ENCODE measurements around the gene IL17C.

DNA sequence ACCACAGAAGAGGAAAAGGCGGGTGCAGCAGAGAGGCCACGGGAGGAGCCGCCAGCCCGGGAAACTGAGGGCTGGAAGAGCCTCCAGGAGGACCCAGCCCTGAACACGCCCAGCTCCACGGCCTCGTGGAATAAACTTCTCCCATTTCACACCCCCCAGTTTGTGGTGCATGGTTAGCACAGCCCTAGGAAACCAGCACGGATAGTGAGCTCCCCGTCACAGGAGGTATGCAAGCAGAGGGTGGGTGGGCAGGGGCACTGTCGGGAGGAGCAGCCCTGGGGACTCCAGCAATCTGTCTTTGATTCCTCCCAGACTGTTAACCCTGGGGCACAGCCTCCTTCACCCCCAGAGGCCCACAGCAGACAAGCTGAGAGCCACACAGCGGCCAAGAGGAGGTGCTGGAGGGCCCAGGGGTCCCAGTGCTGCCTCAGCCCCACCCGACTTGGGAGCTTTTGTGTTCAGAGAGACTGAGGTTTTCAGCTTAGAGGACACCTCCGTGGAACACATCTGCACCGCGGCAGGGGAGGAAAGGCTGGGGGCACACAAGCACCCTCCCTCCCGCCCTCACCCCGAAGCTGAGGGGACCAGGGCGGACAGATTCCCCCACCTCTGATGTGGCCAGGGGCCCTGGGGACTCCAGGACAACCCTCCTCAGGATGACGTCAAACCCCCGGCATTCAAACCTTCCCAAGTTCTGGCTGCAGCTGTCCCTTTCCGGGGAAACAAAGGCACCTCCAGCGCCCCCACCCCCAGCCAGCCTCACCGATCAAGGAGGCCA, 1.7 kb upstream of the IL17C start:
- TF ChIP-seq, protein P1, sequence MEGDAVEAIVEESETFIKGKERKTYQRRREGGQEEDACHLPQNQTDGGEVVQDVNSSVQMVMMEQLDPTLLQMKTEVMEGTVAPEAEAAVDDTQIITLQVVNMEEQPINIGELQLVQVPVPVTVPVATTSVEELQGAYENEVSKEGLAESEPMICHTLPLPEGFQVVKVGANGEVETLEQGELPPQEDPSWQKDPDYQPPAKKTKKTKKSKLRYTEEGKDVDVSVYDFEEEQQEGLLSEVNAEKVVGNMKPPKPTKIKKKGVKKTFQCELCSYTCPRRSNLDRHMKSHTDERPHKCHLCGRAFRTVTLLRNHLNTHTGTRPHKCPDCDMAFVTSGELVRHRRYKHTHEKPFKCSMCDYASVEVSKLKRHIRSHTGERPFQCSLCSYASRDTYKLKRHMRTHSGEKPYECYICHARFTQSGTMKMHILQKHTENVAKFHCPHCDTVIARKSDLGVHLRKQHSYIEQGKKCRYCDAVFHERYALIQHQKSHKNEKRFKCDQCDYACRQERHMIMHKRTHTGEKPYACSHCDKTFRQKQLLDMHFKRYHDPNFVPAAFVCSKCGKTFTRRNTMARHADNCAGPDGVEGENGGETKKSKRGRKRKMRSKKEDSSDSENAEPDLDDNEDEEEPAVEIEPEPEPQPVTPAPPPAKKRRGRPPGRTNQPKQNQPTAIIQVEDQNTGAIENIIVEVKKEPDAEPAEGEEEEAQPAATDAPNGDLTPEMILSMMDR (IDR thresholded peaks at IDR 0.05) = no peak
- TF ChIP-seq, protein P2, sequence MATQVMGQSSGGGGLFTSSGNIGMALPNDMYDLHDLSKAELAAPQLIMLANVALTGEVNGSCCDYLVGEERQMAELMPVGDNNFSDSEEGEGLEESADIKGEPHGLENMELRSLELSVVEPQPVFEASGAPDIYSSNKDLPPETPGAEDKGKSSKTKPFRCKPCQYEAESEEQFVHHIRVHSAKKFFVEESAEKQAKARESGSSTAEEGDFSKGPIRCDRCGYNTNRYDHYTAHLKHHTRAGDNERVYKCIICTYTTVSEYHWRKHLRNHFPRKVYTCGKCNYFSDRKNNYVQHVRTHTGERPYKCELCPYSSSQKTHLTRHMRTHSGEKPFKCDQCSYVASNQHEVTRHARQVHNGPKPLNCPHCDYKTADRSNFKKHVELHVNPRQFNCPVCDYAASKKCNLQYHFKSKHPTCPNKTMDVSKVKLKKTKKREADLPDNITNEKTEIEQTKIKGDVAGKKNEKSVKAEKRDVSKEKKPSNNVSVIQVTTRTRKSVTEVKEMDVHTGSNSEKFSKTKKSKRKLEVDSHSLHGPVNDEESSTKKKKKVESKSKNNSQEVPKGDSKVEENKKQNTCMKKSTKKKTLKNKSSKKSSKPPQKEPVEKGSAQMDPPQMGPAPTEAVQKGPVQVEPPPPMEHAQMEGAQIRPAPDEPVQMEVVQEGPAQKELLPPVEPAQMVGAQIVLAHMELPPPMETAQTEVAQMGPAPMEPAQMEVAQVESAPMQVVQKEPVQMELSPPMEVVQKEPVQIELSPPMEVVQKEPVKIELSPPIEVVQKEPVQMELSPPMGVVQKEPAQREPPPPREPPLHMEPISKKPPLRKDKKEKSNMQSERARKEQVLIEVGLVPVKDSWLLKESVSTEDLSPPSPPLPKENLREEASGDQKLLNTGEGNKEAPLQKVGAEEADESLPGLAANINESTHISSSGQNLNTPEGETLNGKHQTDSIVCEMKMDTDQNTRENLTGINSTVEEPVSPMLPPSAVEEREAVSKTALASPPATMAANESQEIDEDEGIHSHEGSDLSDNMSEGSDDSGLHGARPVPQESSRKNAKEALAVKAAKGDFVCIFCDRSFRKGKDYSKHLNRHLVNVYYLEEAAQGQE (IDR thresholded peaks at IDR 0.05; ENCODE audit: low read depth, low read length) = no peak
- TF ChIP-seq RCOR1 (IDR thresholded peaks at IDR 0.05; ENCODE audit: low read length) (no peak), CHD2 (IDR thresholded peaks at IDR 0.05; ENCODE audit: low read length, partially characterized antibody) (no peak), GATA2 (CRISPR knock-in tag; IDR thresholded peaks at IDR 0.05) (no peak), SMC3 (IDR thresholded peaks at IDR 0.05; ENCODE audit: low read depth, low read length) (no peak), NFIC (IDR thresholded peaks at IDR 0.05; ENCODE audit: borderline replicate concordance) (no peak), YY1 (IDR thresholded peaks at IDR 0.05; ENCODE audit: low read depth) (no peak), GABPA (IDR thresholded peaks at IDR 0.05; ENCODE audit: low read depth) (no peak), POLR2AphosphoS5 (IDR thresholded peaks at IDR 0.05; ENCODE audit: low read depth, low read length) (no peak)
- TF ChIP-seq, protein P3, sequence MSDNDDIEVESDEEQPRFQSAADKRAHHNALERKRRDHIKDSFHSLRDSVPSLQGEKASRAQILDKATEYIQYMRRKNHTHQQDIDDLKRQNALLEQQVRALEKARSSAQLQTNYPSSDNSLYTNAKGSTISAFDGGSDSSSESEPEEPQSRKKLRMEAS (IDR thresholded peaks at IDR 0.05; ENCODE audit: low read depth) = no peak
- TF ChIP-seq, protein P4, sequence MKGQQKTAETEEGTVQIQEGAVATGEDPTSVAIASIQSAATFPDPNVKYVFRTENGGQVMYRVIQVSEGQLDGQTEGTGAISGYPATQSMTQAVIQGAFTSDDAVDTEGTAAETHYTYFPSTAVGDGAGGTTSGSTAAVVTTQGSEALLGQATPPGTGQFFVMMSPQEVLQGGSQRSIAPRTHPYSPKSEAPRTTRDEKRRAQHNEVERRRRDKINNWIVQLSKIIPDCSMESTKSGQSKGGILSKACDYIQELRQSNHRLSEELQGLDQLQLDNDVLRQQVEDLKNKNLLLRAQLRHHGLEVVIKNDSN (IDR thresholded peaks at IDR 0.05; ENCODE audit: borderline replicate concordance, low read depth) = no peak
- TF ChIP-seq, protein P5, sequence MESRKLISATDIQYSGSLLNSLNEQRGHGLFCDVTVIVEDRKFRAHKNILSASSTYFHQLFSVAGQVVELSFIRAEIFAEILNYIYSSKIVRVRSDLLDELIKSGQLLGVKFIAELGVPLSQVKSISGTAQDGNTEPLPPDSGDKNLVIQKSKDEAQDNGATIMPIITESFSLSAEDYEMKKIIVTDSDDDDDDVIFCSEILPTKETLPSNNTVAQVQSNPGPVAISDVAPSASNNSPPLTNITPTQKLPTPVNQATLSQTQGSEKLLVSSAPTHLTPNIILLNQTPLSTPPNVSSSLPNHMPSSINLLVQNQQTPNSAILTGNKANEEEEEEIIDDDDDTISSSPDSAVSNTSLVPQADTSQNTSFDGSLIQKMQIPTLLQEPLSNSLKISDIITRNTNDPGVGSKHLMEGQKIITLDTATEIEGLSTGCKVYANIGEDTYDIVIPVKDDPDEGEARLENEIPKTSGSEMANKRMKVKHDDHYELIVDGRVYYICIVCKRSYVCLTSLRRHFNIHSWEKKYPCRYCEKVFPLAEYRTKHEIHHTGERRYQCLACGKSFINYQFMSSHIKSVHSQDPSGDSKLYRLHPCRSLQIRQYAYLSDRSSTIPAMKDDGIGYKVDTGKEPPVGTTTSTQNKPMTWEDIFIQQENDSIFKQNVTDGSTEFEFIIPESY (IDR thresholded peaks at IDR 0.05; ENCODE audit: borderline replicate concordance, low read depth) = no peak

All from SK-N-SH (cell line).